Ascending aorta (tissue), 2 donors: ENCODE measurements around the gene APBB2. TPM values are rescaled to one million over a fixed set of nuclear protein-coding genes. Genes with fewer than 3 reads are reported as not detected.
A peak's percentile ranks its signal among the peaks of the same experiment; 100 is the strongest.

Experiments
- DNase-seq, 2 donors: peaks; one replicate each; pipeline ENCODE4 v3.0.0-alpha.2; 2019; ENCODE audit warnings: low spot score in 2 of 2
- H3K27ac ChIP-seq, 2 donors: fragments of 200-600 bp; sonication (generic); one replicate each; pipeline ENCODE4 v1.5.1; 2016 to 2017; ENCODE audit warnings: mild to moderate bottlenecking in 1 of 2
- H3K27me3 ChIP-seq: fragments of 200-600 bp; sonication (generic); one replicate; pipeline ENCODE4 v1.5.1; 2017
- H3K36me3 ChIP-seq, 2 donors: fragments of 200-600 bp; sonication (generic); one replicate each; pipeline ENCODE4 v1.5.1; 2016
- H3K4me1 ChIP-seq, 2 donors: fragments of 200-600 bp; sonication (generic); one replicate each; pipeline ENCODE4 v1.5.1; 2016 to 2017; ENCODE audit warnings: mild to moderate bottlenecking in 1 of 2
- H3K4me3 ChIP-seq, 2 donors: fragments of 200-600 bp; sonication (generic); one replicate each; pipeline ENCODE4 v1.5.1; 2016 to 2017; ENCODE audit warnings: mild to moderate bottlenecking in 1 of 2
- H3K9me3 ChIP-seq, 2 donors: fragments of 200-600 bp; sonication (generic); one replicate each; pipeline ENCODE4 v1.5.1; 2016
- intact Hi-C: fragments of 100-400 bp; cut with DNase I; formaldehyde crosslinking; loops from one replicate; pipeline ENCODE4 v1.15.1; 2023
- total RNA-seq: library from RNA; depleted of rRNA; stranded (reverse); fragments of >200 nt; gene quantifications from one replicate; pipeline ENCODE4 v1.1.0, GENCODE V29; 2016
- TF ChIP-seq, protein P1 (sequence below), 3 experiments: fragments of 200-600 bp in 2 of 3; fragments of 450-650 bp in 1 of 3; sonication (generic) in 2 of 3; IDR thresholded peaks; one replicate each; pipeline ENCODE4 v1.5.1; 2016 to 2019; ENCODE audit warnings: antibody characterized with exemption in 3 of 3, mild to moderate bottlenecking in 1 of 3, moderate library complexity in 1 of 3

APBB2 gene
- total RNA-seq, 1 donor from 2014 or later: 51.4 TPM

DNA sequence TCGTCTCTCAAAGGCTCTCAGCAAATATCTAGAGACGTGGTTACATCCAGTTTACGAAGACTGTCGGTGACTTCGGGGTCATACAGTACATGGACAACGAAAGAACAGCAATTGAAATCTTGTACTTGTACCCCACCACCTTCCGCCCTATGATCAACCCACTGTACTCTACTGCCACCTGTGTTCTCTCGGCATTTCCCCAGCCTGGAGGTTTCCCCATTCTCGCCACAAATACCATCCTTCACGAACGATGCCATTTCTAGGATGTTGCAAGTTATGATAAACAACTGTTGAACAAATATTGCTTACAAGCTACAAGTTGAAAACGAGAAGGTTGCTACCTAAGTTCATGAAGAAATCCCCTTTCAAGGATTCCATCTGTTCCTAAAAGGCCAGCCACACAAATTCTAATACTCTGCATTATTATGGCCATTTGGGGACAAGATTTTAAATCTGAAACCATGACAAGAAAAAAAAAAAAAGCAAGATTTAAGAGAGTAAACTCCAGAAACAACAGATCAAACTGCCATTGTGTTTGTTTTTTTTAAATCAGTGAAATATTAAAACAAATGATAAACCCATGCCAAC, 1.6 kb downstream of the APBB2 start:
- no peaks in the 10 kb centered on the region for H3K9me3 ChIP-seq
- DNase-seq: peak in 1 of 2 donors; percentile 74
- no peaks in the 10 kb centered on the region for H3K27me3 ChIP-seq
- peaks cover 7 to 25% of the 10 kb centered on the region in 2 donors for H3K4me1 ChIP-seq
- TF ChIP-seq, protein P1, sequence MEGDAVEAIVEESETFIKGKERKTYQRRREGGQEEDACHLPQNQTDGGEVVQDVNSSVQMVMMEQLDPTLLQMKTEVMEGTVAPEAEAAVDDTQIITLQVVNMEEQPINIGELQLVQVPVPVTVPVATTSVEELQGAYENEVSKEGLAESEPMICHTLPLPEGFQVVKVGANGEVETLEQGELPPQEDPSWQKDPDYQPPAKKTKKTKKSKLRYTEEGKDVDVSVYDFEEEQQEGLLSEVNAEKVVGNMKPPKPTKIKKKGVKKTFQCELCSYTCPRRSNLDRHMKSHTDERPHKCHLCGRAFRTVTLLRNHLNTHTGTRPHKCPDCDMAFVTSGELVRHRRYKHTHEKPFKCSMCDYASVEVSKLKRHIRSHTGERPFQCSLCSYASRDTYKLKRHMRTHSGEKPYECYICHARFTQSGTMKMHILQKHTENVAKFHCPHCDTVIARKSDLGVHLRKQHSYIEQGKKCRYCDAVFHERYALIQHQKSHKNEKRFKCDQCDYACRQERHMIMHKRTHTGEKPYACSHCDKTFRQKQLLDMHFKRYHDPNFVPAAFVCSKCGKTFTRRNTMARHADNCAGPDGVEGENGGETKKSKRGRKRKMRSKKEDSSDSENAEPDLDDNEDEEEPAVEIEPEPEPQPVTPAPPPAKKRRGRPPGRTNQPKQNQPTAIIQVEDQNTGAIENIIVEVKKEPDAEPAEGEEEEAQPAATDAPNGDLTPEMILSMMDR (IDR thresholded peaks at IDR 0.05): peak; percentile 33 to 77 (median 60)
- H3K36me3 ChIP-seq: no peaks in the 10 kb centered on the region
- H3K27ac ChIP-seq: peak overlapping the region; percentile 24 to 91
- intact Hi-C loops: loop anchor here (2.0 to 10.0 kb wide), 5 partner anchors 36 to 478 kb away; no protein-coding TSS in a partner anchor
- peak overlapping the region; percentile 88 to 92 for H3K4me3 ChIP-seq

DNA sequence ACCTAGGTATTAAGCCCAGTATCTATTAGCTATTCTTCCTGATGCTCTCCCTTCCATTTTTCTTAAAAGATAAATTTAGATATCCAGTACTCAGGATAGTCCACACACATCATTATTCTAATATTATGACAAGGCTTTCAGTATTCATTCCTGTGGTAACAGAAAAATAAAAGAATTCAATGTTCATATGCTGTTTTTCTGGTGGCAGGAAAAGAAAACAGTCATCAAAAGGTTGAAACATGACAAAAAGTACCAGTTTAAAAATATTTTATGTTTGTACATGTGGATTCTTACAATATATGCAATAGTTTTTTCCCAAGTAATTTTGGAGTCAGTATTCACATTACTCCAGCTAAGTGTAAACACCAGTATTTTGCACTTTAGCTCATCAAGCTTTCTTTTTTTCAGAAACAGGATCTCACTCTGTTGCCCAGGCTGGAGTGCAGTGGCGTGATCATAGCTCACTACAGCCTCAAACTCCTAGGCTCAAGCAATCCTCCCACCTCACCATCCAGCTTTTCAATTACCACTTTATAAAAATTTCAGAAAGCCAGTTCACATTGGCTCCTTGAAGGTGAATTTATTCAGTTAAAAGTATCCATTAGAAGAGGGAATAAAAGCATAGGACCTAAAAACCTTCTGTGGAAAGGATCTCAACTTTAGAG, 2.3 kb downstream of the APBB2 start:
- intact Hi-C loops: loop anchor here (2.0 to 10.0 kb wide), 5 partner anchors 35 to 477 kb away; no protein-coding TSS in a partner anchor
- no peaks in the 10 kb centered on the region for H3K27me3 ChIP-seq
- H3K4me1 ChIP-seq: peaks cover 7 to 27% of the 10 kb centered on the region in 2 donors
- H3K9me3 ChIP-seq: no peaks in the 10 kb centered on the region
- H3K36me3 ChIP-seq: no peaks in the 10 kb centered on the region
- TF ChIP-seq, protein P1 (IDR thresholded peaks at IDR 0.05): no peak
- DNase-seq: no peak
- peak overlapping the region in 1 of 2 donors; percentile 24 for H3K27ac ChIP-seq
- H3K4me3 ChIP-seq: peak overlapping the region; percentile 88 to 92

DNA sequence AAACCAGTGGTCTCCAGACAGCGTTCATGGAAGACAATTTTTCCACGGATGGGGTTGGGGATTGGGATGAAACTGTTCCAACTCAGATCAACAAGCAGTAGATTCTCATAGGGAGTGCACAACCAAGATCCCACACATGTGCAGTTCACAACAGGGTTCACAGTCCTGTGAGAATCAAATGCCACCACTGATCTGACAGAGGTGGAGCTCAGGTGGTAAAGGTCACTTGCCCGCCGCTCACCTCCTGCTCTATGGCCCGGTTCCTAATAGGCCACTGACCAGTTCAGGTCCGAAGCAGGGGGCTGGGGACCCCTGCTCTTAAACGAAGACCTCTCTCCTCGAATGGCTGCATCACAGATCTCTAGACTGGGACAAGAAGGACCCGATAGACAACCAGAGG, 4.4 kb downstream of the APBB2 start:
- H3K27ac ChIP-seq: no peak overlapping the region
- H3K36me3 ChIP-seq: no peaks in the 10 kb centered on the region
- intact Hi-C loops: loop anchor here (5.0 to 10.0 kb wide), 2 partner anchors 138 to 475 kb away; no protein-coding TSS in a partner anchor
- no peaks in the 10 kb centered on the region for H3K27me3 ChIP-seq
- TF ChIP-seq, protein P1 (IDR thresholded peaks at IDR 0.05): no peak
- H3K4me1 ChIP-seq: peaks cover 6 to 33% of the 10 kb centered on the region in 2 donors
- H3K4me3 ChIP-seq: no peak overlapping the region
- no peak for DNase-seq
- no peaks in the 10 kb centered on the region for H3K9me3 ChIP-seq

DNA sequence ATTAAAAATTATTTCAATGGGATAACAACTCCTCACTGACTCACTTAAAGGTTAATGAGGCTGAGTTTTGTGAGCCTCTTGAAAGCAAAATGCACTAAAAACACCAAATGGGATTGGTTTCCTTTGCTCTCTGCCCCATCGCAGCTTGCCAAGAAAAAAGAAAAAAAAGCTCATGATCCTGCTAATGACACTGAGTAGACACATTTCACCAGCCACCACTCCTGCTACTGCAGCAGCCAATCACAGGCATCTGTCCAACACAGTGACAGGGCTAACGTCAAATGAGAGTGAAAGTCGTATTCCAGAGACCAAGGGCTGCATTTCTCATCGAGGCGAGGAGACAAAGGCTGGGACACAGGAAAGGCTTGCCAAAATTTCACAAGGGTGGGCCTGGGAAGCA, 5.2 kb downstream of the APBB2 start:
- intact Hi-C loops: no loop called here
- no peak for DNase-seq
- H3K27me3 ChIP-seq: no peaks in the 10 kb centered on the region
- H3K4me1 ChIP-seq: peaks cover 5 to 40% of the 10 kb centered on the region in 2 donors
- TF ChIP-seq, protein P1 (IDR thresholded peaks at IDR 0.05): no peak
- H3K4me3 ChIP-seq: no peak overlapping the region
- H3K36me3 ChIP-seq: no peaks in the 10 kb centered on the region
- H3K27ac ChIP-seq: no peak overlapping the region
- H3K9me3 ChIP-seq: no peaks in the 10 kb centered on the region

DNA sequence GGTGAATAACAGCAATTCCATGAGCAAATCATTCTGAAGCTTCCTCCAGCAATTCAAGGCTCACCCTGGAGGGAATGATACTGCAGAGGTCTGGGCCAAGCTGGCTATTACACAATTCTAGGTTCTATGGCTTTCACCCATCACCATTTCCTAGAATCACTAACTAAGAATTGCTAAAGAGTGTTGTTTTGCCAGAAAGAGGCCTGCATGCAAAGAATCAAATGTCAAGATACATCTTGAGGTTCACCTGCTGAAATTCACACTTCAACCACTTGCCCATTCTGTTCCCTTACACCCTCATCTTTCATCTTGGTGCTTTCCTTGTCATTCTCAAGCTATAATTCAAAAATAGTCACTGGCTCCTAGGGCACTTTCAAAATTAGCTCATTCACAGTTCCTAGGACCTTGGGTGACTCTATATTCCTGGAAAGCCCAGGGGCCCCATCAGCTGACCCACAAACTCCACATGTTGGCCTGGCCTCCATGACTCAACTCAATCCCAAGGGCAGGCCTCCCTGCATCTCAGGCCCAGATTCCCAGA, 7.0 kb downstream of the APBB2 start:
- Histone ChIP-seq H3K36me3 (no peaks in the 10 kb centered on the region), H3K9me3 (no peaks in the 10 kb centered on the region), H3K4me3 (no peak overlapping the region), H3K4me1 (peaks cover 5 to 51% of the 10 kb centered on the region in 2 donors), H3K27ac (no peak overlapping the region), H3K27me3 (no peaks in the 10 kb centered on the region)
- no peak for DNase-seq
- intact Hi-C loops: no loop called here
- TF ChIP-seq, protein P1 (IDR thresholded peaks at IDR 0.05): no peak
